Erythroblast (primary cell): ENCODE results near the gene GTPBP3.

Experiments
- GATA1 ChIP-seq: IDR thresholded peaks from 2 replicates; pipeline ENCODE4 v1.6.1; 2011; ENCODE audit warnings: low read depth, mild to moderate bottlenecking, control low read depth, low read length, moderate library complexity
- POLR2A ChIP-seq: IDR thresholded peaks from 2 replicates; pipeline ENCODE4 v1.6.1; 2011; ENCODE audit warnings: mild to moderate bottlenecking, low read length

GRCh38 chr19:17352608-17353280 is 15.4 kb downstream of the GTPBP3 start:
- TF ChIP-seq POLR2A (no peak), GATA1 (no peak)
